Right renal cortex interstitium (tissue), 3 donors: Measurements from ENCODE around the gene MICOS13. TPM values are rescaled to one million over a fixed set of nuclear protein-coding genes. Genes with fewer than 3 reads are reported as not detected.
"Not testable (repeated sequence)": the region's sequence is repeated elsewhere in the genome, so short reads cannot be mapped to it uniquely, and the experiment has no call there.

Experiments
- DNase-seq, 3 donors: peaks; one replicate each; pipeline ENCODE4 v3.0.0-alpha.2; 2013; ENCODE audit warnings: low read depth in 3 of 3, low spot score in 2 of 3
- polyA plus RNA-seq, 3 donors: library from polyadenylated mRNA; unstranded; fragments of 120-200 nt; gene quantifications; one replicate each; pipeline ENCODE4 v1.2.1, GENCODE V29; 2013; ENCODE audit not compliant: insufficient read length in 3 of 3

Gene MICOS13
- polyA plus RNA-seq, 3 donors: 26.2 to 35.6 (median 27.7) TPM

DNA sequence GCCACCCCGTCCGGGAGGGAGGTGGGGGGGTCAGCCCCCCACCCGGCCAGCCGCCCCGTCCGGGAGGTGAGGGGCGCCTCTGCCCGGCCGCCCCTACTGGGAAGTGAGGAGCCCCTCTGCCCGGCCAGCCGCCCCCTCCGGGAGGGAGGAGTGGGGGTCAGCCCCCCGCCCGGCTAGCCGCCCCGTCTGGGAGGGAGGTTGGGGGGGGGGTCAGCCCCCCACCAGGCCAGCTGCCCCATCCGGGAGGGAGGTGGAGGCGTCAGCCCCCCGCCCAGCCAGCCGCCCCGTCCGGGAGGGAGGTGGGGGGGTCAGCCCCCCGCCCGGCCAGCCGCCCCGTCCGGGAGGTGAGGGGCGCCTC lies 21.7 kb upstream of the MICOS13 start:
- DNase-seq: not testable (repeated sequence)

DNA sequence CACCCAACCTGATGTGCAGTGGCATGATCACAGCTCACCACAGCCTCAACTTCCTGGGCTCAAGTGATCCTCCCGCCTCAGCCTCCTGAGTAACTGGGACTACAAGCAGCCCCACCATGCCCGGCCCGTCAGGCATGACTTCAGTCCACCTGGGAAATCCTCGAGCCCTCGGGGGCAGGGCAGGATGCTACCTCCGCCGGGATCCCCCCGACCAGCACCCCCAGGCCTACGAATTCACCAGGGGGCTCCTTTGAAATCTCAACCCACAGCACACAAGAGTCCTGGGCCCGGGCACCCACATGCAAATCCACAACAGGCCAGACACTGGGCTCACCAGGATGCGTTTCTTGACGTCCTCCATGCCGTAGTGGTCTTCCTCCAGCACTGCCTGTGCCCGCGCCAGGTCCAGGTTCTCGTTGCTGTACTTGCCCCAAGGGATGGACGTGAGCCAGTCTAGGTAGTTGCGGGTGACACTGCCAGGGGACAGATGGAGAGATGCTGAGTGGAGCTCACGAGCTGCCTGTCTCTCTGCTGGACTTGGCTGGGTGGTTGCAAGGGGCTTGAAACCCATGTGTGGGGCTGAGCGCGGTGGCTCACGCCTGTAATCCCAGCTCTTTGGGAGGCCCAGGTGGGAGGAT lies 20.3 kb upstream of the MICOS13 start:
- DNase-seq: no peak

DNA sequence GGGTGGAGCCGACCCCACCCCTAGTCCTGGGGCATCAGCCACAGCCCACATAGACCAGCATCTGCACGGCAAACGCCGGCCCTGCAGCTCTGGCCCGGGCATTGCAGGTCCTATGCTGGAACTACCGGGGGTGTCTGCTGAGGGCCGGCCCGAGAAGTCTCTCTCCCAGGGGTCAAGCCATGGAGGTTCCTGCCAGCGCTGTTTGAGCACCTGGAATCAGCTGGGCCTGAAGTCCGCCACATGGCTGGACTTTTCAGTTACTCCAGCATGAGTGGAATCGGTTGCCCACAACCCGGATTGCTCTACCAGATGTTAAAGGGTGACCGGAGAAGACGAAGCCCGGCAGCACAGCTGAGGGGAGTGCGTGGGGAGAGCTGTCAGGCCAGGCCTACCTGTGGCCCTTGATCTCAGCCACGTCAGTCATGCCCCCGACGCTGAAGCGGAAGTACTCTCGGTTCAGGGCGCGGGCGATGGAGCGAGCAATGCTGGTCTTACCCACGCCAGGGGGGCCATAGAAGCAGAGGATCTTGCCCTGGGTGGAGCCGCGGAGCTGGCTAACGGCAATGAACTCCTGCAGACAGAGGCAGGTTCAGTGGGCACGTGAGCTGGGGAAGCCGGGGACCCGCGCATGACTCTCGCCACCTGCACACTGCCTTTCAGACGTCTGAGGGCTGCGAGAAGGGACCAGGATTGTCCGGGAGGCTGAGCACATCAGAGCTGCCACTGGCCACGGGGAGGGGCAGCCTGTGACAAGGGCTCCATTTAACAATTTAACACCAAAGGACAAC lies 18.5 kb upstream of the MICOS13 start:
- DNase-seq: no peak

DNA sequence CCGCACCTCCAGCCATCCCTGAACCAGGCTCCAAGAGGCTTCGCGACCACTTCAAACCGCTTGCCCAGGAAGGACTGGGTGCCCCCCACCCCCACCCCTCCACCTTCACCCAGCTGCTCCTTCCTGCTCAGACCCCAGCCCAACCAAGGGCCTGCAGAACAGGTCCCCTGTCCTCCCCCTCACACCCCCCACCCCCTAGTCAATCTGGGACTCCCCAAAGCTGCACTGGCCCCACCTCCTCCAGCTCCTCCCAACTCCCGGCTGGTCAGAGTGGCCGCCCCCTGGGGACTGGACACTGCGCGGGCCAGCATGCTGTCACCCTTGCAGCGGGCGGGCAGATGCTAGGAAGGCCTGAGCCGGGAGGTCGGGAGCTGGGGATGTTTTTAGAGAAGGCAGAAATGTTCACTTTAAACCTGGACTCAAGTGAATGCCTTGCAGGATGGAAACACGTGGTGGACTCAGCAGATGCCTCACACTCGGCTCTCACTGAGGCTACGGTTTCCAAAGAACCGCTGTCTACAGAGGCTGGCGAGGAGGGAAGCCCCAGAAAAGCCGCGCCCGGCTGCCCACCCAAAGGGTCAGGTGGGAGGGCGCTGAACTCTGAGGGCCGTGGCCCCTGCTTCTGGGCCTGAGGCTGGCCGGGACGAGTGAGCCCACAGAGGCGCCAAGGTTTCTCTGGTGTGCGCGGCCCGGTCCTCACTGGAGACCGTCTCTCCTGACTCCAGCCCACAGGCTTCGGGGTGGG lies 17.7 kb upstream of the MICOS13 start:
- no peak for DNase-seq

DNA sequence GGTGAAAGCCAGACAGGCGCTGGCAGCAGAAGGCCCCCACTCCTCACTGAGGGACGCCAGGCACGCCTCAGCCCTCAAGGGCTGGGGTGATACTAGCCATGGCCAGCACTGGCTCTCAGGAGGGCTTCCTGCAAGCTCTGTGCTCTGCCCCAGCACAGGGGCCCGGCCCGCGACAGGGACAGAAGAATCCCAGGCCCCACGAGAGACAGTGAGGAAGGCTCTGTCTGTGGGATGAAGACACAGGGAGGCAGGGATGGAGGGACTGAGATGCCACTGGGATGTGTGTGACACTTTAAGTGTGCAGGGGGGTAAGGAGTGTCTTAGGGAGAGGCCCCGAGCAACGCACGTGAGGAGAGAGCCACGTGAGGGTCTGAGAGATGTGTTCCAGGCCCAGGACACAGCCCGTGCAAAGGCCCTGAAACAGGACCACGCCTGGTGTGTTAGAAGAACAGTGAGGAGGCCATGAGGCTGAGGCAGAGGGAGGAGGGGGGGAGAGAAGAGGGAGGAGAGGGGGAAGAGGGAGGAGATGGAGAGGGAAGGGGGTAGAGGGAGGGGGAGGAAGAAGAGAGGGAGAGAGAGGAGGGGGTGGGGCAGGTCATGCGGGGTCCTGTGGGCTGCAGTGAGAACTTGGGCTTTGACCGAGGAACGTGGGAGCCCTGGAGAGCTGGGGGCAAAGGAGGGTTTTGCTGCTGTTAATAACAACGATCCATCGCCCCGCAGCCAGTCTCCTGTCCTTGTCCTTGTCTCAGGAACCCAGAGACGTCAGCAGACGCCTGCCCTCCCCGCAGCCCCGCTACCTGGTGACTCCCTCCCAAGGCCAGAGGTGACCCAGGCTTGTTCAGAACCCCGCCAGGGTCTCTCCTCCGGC lies 16.9 kb upstream of the MICOS13 start:
- no peak for DNase-seq

DNA sequence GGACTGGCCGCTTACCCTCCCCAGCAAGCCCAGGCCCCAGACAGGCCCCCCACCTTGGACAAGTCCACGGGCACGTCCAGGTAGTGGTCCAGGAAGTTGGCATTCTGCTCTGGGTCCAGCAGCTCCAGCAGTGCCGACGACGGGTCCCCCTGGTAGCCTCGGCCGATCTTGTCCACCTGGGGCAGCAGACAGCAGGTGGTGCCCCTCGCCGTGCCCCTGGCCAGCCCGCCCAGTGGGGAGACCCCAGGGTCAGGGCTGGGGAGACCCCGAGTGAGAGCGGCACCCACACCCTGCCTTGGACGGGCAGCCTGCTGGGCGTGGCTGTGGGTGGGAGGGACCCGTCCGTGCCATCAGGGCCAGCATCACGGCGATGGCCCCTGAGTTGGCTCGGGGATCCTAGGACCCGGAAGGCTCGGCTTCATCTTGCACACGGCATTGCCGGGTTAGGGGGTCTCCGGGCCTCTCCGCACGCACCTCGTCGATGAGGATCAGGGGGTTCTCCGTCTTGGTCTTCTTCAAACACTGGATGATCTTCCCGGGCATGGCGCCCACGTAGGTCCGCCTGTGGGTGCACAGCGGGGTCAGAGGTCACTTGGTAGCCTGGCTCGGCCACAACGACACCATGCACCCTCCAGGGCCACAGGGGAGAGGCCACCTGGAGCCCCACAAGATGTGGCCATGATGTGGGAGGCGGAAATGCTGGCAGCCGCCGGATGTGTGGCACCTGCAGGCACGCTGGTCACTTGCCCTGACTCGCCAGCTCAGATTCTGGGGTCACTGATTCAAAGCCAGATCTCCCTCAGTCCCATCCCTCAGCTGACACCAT lies 16.1 kb upstream of the MICOS13 start:
- DNase-seq: no peak

DNA sequence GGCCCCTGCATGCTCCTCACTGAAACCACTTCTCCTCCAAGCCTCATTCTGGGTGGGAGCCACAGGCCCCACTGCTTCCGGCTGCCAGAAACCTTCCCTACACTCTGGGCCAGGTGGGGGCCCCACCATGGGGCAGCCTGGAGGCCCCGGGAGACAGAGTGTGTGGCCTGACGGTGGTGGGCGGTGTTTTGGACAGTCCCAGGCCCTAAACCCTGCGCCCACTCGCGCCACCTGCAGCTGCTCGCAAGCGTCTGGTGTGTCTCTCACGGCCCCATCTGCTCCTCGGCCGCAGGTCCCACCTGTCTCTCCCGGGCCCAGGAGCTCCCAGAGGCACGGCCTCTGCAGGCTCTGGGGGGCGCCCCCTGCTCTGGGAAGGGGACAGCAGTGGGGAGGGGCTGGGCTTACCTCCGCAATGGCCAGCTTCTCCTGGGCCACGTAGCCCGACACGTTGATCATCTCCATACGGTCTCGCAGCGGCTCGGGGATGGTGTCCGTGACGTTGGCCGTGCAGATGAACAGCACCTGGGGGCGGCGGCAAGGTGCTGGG lies 15.4 kb upstream of the MICOS13 start:
- no peak for DNase-seq

DNA sequence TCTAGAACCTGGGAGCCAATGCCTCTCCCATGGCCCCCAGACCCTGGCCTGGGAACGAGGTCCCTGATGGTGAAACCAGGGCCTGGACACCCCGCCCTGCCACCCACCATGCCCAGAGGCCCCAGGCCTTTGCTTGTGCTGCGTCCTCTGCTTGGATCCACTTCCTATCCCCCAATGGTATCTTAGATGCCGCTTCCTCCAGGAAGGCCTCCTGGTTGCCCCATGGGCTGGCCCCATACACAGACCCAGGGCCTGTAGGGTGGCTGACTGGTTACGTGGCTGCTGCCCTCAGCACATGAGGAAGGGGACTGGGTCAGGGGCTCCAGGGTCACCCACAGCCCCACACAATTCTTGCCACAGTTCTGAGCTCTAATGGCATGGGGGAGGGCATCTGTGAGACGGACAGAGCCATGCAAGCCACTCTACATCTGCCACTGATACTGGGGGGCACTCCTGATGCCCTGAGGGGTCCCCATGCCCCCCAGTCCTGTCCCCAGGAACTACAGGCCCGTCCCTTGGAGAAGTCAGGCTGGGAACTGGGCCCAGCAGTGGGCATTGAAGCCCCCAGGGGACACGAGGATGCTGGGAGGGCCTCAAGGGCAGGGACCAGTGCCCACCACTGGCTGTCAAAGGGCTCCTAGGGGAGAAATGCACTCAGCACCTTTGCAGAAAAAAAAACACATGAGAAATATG lies 14.8 kb upstream of the MICOS13 start:
- DNase-seq: no peak

DNA sequence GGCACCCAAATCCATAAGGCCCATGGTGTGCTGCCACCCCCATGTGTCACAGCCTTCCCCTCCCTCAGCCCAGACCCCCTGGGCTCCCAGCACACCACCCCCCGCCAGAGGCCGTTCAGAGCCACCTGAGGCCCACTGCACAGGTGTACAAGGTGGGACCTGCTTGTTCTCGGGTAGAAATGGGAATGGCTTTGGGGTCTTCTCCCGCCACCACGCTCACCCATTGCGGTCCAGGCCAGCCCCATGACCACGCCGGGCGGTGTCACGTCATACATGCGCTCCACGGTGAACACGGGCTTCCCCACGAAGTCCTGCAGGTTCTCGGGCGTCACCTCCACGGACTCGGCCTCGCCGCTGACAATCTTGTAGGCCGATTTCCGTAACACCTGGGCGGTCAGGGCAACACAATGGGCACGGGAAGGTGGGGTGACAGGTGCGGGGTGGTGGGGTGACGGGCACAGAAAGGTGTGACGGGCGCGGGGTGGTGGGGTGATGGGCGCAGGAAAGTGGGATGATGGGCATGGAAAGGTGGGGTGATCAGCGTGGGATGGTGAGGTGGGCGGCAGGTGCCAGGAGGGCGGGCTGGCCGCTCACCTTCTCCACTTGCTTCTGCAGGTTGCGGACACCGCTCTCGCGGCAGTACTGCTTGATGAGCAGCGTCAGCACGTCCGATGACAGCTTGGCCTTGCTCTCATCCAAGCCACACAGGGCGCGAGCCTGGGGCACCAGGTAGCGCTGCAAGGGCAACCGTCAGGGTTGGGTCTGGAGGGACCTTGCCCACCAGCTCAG lies 14.0 kb upstream of the MICOS13 start:
- no peak for DNase-seq

DNA sequence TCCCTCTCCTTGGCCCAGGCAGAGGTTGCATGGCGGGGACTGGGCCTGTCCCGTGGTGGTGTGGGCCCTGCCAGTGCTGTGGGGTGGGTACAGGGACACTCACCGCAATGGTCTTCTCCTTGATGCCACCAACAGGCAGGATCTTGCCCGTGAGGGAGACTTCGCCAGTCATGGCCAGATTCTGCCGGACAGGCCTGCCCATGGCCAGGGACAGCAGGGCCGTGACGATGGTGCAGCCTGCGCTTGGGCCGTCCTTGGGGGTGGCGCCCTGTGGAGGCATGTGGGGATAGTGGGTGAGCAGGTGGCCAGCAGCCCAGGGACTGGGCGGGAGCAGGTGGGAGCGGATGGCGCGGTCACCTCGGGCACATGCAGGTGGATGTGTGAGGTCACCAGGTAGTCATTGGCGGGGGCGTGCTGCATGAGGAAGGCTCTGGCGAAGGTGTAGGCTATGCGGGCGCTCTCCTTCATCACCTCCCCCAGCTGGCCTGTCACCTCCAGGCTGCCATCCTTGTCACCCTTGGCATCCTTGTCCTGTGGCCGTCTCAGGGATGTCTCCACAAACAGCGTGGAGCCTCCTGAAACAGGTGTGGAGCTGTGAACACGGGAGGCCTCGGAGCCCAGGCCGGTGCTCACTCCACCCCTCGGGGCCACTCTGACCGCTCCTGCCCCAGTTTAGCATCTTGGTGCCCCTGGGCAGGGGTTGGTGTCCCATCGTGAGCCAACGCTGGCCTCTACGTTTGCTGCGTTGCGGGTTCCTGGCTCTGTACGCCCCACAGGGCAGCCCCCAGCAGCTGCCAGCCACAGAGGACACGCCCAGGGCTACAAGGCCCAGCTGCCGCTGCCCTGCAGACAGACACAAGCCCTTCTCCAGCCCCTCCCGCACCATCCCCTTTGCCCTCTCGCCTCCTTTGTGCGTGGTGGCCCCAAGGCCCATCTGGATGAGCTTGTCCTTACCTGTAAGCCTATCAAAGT lies 13.2 kb upstream of the MICOS13 start:
- no peak for DNase-seq

DNA sequence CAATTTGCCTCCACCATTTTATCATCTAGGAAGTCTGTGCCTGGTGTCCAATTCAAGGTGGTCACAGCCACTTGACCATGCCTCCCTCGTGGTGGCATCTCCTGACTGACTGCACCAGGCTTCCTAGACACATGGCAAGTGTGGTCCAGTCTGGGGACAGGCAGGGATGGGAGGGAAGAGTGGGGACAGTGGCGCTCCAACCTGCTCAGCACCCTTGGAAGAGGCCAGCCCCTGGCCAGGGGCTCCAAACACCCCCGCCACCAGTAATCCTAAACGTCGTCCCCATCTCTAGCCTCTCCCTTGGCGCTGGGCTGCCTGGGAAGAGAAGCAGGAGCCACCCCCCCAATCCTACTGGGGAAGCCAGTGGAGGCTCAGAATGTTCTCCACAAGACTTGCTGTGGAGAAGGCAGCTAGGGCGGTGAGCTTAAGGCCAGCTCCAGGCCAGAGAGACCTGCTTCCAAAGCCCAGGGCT lies 12.4 kb upstream of the MICOS13 start:
- no peak for DNase-seq

DNA sequence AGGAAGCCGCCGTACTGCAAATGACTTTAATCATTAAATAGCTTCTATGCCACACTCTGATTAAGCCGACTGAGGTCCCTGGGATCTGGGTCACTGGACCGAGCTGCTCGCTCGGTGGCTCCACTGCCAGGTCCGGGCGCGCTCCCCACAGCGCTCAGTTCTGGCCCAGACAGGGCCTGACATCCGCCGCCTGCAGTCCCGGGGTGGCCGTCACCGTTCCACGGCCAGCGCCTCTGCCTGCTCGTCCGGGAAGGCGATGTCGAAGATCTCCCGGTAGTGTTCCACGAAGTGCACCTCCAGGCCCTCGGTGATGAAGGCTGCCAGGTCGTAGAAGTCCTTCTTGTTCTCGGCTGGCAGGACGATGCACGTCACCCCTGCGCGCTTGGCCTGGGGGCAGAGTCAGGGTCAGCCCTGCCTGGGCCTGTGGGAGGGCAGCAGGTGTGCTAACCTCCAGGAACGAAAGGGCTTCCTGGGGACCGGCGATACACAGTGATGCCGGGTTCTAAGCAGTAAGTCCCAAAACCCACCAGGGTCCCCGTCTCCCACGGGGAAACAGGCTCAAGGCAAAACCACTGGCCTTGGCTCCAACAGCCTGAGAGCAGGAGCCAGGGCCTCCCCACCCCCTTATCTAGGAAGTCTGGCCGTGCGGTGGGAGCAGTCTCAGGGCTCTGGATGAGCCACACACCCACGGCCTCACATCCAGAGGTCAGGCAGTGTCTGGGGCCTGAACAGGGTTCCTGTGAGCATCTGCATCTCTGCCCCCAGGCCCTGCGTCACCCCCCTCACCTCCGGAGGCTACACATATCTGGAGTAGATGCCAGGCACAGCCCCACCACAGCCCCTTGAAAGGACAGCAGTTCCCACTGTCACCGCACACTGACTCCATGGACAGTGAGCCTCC lies 11.8 kb upstream of the MICOS13 start:
- DNase-seq: no peak

DNA sequence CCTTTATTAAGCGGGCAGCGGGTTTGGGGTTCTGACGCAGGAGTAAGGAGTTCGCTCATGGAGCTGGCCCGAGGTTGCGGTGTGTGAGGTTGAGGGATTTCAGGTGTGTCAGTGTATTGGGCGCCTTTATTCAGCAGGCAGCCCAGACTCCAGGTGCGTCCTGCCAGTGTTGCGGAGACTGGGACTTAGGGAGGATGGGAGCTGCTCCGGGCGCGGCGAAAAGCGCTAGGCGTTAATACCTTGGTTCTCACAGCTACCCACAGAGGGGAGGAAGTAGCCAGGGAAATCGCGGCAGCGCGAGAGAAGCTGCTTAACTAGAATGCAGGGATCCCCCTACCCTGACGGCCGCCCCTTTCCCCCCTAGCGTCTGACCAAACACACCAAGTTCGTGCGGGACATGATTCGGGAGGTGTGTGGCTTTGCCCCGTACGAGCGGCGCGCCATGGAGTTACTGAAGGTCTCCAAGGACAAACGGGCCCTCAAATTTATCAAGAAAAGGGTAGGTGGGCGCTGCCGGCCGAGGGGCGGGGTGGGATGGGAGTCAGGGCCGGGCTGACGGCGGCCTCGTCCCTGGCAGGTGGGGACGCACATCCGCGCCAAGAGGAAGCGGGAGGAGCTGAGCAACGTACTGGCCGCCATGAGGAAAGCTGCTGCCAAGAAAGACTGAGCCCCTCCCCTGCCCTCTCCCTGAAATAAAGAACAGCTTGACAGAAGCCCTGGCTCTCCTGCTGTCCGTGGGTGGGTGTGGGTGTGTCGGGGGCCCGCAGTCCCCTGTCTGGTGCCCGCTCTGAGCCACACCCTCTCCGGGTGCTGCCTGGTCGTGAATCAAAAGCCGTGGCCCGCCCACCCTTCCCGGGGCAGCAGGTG lies 10.9 kb upstream of the MICOS13 start:
- DNase-seq: no peak

DNA sequence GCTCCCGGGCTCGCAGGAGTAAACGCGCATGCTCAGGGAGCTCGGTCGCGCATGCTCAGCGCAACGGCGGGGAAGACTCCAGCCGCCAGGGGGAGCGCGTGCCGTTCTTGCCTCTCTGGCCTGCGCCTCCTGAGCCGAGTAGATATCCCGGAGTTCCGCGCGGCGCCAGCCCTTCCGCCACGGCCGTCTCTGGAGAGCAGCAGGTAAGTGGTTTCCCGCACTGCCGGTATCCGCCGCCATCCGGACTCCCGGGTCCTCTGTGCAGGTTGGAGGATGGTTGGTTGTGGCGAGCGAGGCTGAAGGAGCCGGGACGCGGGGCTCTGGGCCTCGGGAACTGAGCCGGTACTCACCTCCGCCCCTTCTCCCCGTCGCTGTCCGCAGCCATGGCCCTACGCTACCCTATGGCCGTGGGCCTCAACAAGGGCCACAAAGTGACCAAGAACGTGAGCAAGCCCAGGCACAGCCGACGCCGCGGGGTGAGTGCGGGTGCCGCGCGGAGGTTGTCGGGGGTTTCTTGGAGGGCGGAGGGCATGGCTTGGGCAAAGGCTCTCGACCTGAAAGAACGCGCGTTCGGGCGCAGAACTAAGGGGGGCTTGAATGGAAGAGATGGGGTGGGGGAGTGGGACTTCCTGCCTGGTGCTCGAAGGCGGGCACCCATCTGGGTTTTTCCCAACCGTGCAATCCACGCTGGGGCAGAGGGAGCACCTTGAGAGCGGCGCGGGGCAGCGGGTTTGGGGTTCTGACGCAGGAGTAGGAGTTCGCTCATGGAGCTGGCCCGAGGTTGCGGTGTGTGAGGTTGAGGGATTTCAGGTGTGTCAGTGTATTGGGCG lies 10.0 kb upstream of the MICOS13 start, which contains the start of gene RPL36:
Gene RPL36, plus strand, starts transcription at position 171 of the 830 bp plus-strand sequence. Its CDS starts 213 bp downstream, at position 384.
- peak; percentile 92 to 93 (median 92) for DNase-seq
